Measurements from ENCODE around the gene RCAN2.

Gene RCAN2

GRCh38 chr6:46491201-46491627 is at the start of gene RCAN2:
Gene RCAN2 (minus strand): TSS chr6:46491449.
- DNase-seq (ENCODE audit: low read depth in 1 of 2, low spot score in 1 of 2), result no peak

DNA sequence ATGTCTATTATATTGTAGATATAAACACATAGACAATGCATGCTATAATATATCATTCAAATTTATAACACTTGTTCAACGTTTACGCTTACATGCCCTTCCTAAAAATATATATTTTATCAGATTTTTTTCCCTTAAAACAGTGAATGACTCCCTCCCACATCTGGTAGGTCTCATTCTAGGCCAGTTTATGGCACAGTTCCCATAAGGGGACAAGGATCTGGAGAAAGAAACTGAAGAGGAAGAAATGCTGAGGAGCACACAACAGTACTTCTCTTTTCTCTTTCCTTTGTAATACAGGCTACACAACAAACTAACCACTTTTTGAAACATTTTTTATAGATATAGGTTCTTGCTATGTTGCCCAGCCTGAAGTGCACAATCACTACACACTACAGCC is 48.6 kb upstream of the RCAN2 start:
- DNase-seq (ENCODE audit: low read depth in 1 of 2, low spot score in 1 of 2), result no peak

DNA sequence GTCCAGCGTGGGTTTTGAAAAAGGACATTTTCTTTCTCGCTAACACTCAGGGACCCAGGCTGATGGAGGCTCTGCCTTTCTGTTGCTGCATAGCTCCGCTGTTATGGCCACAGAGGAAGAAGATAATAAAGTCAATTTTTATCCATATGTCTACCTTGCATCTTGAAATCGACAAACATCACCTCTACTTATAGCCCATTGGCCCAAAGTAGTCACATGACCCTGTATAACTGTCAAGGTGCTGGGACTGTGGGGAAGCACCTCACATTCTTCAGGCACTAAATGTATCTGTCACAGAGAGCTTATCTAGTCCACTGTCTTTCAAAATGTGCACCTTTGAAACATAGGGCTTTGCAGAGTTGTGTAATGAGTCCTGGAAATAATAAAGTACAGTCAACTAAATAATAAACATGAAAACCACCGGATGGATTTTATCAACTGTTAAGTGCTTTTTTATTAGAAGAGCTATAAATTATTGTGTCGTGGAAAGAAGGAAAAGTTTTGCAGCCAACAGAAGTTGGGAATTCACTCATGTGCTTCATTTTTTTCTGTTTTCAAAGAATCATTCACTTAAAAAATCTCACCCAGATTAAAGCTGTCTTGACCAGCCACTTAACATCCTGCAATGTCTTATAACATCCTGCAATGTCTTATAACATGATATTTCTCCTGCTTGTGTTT is 47.7 kb upstream of the RCAN2 start:
- no peak for DNase-seq (ENCODE audit: low read depth in 1 of 2, low spot score in 1 of 2)

DNA sequence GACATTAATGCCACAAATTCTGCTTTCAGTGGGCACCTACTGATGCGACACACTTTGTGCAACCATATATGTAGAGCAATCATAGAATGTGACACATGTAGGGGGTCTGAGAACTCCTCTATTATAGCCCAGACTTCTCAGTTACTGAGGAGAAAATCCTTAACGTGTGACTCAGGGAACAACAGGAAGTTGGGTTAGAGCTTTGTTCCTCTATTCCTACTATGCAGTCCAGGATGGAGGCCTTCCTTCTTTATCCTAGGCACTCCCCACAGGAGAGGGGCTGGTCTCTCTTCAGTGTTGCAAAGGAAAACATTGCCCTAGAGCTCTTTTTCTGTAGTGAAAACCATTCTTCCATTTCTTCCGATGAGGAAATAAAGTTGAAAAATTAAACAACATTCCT is 39.6 kb upstream of the RCAN2 start:
- no peak for DNase-seq (ENCODE audit: low read depth in 1 of 2, low spot score in 1 of 2)

GRCh38 chr6:46528961-46529750 is 37.9 kb upstream of the RCAN2 start:
- DNase-seq (ENCODE audit: low read depth in 1 of 2, low spot score in 1 of 2), result no peak

GRCh38 chr6:46526607-46527006 is 35.4 kb upstream of the RCAN2 start:
- no peak for DNase-seq (ENCODE audit: low read depth in 1 of 2, low spot score in 1 of 2)

DNA sequence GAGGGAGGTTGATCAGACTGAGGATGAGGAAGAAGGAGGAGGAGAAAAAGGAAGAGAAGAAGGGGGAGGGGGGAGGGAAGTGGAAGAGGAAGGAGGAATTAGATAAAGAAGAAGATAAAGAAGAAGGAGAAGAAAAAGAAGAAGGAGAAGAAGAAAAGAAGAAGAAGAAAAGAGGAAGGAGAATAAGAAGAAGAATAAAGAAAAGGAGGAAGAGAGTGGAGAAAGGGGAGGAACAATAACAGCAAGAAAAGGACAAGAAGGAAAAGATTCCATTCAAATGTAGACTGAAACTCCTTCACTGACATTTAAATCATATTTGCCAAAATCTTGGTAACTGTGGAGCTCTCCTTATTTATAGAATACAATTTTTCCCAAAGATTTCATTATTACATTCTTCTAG is 34.3 kb upstream of the RCAN2 start:
- no peak for DNase-seq (ENCODE audit: low read depth in 1 of 2, low spot score in 1 of 2)

GRCh38 chr6:46521464-46521971 is 30.3 kb upstream of the RCAN2 start:
- no peak for DNase-seq (ENCODE audit: low read depth in 1 of 2, low spot score in 1 of 2)

GRCh38 chr6:46517202-46517601 is 26.0 kb upstream of the RCAN2 start:
- no peak for DNase-seq (ENCODE audit: low read depth in 1 of 2, low spot score in 1 of 2)

- DNase-seq (ENCODE audit: low read depth in 1 of 2, low spot score in 1 of 2), result no peak
Observed at GRCh38 chr6:46513533-46513932, 22.3 kb upstream of the RCAN2 start.

- no peak for DNase-seq (ENCODE audit: low read depth in 1 of 2, low spot score in 1 of 2)
Observed at GRCh38 chr6:46511320-46511719, 20.1 kb upstream of the RCAN2 start.

DNA sequence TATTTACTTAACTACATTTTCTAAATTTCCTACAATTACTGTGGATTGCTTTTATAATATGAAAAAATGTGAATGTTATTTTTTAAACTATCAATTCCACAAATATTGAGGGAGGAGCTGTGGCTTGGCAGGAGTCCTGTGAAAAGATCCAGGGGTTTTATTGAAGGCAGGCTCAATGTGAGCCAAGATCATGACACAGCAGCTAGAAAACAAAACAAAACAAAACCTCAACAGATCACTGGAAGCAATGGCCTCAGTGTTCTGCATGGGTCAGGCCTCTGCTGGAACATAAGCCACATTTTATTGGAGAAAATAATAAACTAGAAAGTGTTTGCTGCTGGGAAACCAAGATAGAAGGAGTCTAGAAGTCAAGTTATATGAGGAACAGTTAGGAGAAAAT is 19.4 kb upstream of the RCAN2 start:
- DNase-seq (ENCODE audit: low read depth in 1 of 2, low spot score in 1 of 2), result no peak

DNA sequence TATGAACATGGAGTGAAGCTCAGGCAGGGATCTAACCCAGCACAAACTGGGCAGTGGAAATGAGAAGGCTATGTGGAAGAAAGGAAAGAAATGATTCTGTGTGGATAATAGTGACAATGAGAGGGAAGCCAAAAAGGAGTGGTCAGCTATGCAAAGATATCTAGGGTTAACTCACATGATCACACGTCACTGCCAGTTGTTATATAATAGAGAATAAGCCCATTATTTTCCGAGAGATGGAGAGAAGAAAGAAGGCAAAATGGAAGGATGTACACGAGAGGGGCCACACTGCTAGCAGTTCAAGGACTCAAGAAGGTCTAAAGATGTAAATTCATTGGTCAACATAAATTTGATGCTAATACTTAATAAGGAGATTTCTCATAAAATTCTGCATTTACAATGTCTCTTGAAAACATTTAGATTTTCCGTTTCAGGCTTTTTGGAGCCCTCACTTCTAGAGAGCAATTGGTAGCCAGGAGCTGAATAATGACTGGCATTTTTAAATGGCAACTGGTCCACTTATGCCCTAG is 18.8 kb upstream of the RCAN2 start:
- no peak for DNase-seq (ENCODE audit: low read depth in 1 of 2, low spot score in 1 of 2)

- no peak for DNase-seq (ENCODE audit: low read depth in 1 of 2, low spot score in 1 of 2)
Observed at GRCh38 chr6:46509063-46509462, 17.8 kb upstream of the RCAN2 start.

GRCh38 chr6:46507426-46507825 is 16.2 kb upstream of the RCAN2 start:
- DNase-seq (ENCODE audit: low read depth in 1 of 2, low spot score in 1 of 2), result no peak

DNA sequence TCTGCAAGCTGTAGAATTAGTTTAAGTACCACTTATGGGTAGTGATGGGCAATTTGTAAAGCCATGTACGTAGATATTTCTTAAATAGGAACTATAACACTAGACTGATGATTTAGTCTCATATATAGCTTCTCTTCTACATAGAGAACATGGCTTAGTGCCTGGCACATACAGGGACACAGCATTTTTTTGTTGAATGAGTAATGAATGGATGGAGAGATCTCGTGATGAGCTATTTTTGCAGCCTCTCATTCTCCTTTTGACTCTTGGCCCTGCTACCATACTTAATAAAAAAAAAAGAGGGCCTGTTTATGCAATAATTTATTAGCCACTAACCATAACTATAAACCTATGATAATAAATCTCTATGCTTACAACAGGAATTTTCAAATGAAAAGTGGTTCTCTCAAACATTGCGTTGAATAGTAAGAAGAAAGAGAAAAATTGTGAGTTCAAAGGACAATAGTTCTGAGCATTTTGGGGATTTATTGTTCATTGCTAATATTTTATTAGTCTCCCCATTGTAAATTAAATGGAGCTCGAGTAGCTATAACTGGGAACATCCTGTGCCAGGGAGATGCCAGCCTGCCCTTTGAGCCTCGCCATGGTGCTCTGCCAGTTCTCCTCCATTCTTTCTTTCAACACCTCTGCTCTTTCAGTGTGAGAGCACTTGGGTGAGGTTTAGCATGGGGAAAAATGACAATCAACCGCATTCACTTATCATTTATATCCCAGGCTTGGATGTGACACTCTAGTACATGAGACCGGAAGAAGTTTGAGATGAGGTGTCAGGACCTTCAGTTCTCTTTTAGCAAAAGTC is 14.7 kb upstream of the RCAN2 start:
- no peak for DNase-seq (ENCODE audit: low read depth in 1 of 2, low spot score in 1 of 2)

DNA sequence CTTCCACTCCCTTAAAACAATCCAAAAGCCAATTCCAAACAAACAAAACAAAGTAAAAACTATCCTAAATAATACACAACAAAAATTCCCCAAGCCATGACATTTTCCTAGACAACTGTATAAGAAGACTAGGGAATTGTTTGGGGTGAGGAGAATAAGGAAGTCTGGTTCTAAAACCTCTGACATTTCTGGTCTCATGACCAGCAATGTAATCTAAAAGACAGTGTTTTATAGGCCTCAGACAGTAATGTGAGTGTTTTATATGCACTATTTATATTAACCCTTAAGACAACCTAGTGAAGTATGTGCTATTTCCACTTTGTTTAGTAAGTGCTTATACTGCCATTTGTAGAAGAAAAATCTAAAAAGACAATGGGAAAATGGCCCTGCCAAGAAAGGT is 13.0 kb upstream of the RCAN2 start:
- no peak for DNase-seq (ENCODE audit: low read depth in 1 of 2, low spot score in 1 of 2)

- no peak for DNase-seq (ENCODE audit: low read depth in 1 of 2, low spot score in 1 of 2)
Observed at GRCh38 chr6:46502486-46503119, 11.4 kb upstream of the RCAN2 start.

DNA sequence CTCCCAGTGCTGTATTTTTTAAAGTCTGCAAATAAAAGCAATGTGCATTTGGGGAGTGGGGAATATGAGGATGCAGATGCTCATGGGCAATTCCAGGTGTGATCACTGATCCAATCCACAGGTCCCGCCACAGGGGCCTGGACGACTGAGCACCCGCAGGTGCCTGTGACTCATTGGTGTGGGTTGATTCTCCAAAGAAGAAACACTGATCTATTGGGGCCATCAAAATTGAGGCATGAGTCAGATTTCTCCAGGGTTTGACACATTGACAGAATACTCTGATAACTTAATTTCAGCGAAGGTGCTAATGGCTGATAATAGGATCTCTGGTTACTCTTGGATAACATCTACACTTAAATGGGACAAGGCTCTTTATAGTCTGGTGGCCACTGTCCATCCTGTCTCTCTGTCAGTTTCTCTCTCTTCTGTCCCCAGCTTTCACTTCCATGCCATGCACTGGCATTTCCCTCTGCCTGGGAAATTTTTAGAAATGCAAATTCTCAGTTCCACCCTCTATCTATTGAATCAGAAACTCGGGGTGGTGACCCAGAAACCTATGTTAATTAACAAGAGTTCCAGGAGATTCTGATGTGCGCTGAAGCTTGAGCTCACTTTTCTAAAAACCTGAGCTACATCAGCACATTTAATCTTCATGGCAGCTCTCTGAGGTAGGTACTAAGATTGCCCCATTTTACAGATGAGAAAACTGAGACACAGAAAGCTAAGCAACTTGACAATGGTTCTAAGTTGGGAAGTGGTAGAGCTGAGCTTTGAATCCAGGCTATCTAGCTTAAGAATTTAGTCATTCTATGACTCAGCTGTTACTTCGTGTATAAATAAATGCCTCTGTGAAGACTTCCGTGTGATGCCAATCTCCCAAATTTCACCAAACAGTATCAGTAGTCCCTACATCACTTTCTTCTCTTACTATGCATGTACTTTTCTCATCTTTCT is 10.2 kb upstream of the RCAN2 start:
- no peak for DNase-seq (ENCODE audit: low read depth in 1 of 2, low spot score in 1 of 2)

- DNase-seq (ENCODE audit: low read depth in 1 of 2, low spot score in 1 of 2), result no peak
Observed at GRCh38 chr6:46500382-46500781, 9.1 kb upstream of the RCAN2 start.

Measured in stimulated activated CD4-positive, alpha-beta T cell treated with anti-CD3 and anti-CD28 coated beads, Interleukin-15, amount 100 ng/mL, for 1 hour (primary cell).